HG02763 (cell line): ENCODE data around the gene ERC1.
"Not testable (repeated sequence)": the region's sequence is repeated elsewhere in the genome, so short reads cannot be mapped to it uniquely, and the experiment has no call there.

Experiments
- ATAC-seq: cut with Tn5 transposase; IDR thresholded peaks from one replicate; pipeline ENCODE4 v1.9.1; 2021; ENCODE audit warnings: mild to moderate bottlenecking, moderate library complexity; ENCODE audit not compliant: unreplicated experiment

Gene ERC1

GRCh38 chr12:1346126-1346525, 355.1 kb downstream of the ERC1 start:
- ATAC-seq, result no peak

GRCh38 chr12:1347294-1347693, 356.3 kb downstream of the ERC1 start:
- no peak for ATAC-seq

- ATAC-seq, result no peak
Measured at GRCh38 chr12:1348606-1349005, 357.6 kb downstream of the ERC1 start.

- ATAC-seq, result no peak
Measured at GRCh38 chr12:1350055-1350933, 359.3 kb downstream of the ERC1 start.

GRCh38 chr12:1350934-1351240, 359.9 kb downstream of the ERC1 start:
- no peak for ATAC-seq

- no peak for ATAC-seq
Measured at GRCh38 chr12:1351926-1352325, 360.9 kb downstream of the ERC1 start.

- ATAC-seq, result no peak
Measured at GRCh38 chr12:1353451-1353850, 362.4 kb downstream of the ERC1 start.

GRCh38 chr12:1355396-1355795, 364.4 kb downstream of the ERC1 start:
- no peak for ATAC-seq

GRCh38 chr12:1355871-1356270, 364.8 kb downstream of the ERC1 start:
- not testable (repeated sequence) for ATAC-seq

- no peak for ATAC-seq
Measured at GRCh38 chr12:1356285-1356684, 365.3 kb downstream of the ERC1 start.

- ATAC-seq, result no peak
Measured at GRCh38 chr12:1357171-1357570, 366.1 kb downstream of the ERC1 start.

GRCh38 chr12:1357711-1358110, 366.7 kb downstream of the ERC1 start:
- no peak for ATAC-seq

GRCh38 chr12:1360441-1361210, 369.6 kb downstream of the ERC1 start:
- ATAC-seq, result no peak

GRCh38 chr12:1362143-1362662, 371.2 kb downstream of the ERC1 start:
- no peak for ATAC-seq

GRCh38 chr12:1365703-1366102, 374.7 kb downstream of the ERC1 start:
- ATAC-seq, result no peak

- ATAC-seq, result no peak
Measured at GRCh38 chr12:1367331-1368291, 376.6 kb downstream of the ERC1 start.

GRCh38 chr12:1369460-1369859, 378.4 kb downstream of the ERC1 start:
- no peak for ATAC-seq

- no peak for ATAC-seq
Measured at GRCh38 chr12:1369938-1370500, 379.0 kb downstream of the ERC1 start.

GRCh38 chr12:1373901-1374735, 383.1 kb downstream of the ERC1 start:
- no peak for ATAC-seq

- no peak for ATAC-seq
Measured at GRCh38 chr12:1375323-1375722, 384.3 kb downstream of the ERC1 start.
